Lower leg skin (tissue), 3 donors: ENCODE measurements around the gene OST4.

Source experiments
- POLR2A ChIP-seq, 2 donors: fragments of 450-650 bp; IDR thresholded peaks; one replicate each; pipeline ENCODE4 v1.6.1; 2016 to 2017; ENCODE audit warnings: antibody characterized with exemption in 2 of 2, mild to moderate bottlenecking in 1 of 2, moderate library complexity in 1 of 2
- TF ChIP-seq, protein P1 (sequence below), 3 donors: fragments of 450-650 bp; IDR thresholded peaks; one replicate each; pipeline ENCODE4 v1.5.1; 2016; ENCODE audit warnings: antibody characterized with exemption in 3 of 3, mild to moderate bottlenecking in 3 of 3, moderate library complexity in 2 of 3

DNA sequence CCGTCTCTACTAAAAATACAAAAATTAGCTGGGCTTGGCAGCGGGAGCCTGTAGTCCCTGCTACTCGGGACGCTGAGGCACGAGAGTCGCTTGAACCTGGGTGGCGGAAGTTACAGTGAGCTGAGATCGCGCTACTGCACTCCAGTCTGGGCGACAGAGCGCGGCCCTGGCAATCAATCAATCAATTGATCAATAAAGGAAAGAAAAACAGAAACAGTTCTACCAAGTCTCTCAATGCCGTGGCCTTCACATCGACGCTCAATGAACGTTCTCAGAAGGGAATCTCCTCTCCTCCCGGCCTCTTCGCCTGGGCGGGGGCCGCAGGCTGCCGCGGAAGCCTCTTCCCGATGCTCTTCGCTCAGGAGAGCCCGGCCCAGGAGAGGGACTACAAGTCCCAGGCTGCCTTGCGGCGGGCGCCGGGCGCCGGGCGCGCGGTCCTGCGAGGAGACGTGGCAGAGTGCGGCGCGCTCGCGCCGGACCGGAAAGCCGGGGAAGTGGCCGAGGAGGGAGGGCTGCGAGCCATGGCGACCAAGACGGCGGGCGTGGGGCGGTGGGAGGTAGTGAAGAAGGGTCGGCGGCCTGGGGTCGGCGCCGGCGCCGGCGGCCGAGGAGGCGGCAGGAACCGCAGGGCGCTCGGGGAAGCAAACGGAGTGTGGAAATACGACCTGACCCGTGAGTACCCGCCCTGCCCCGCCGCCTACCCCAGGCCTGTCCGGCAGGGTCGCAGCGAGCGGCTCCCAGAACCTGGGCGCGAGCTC is 38.8 kb downstream of the OST4 start, which contains the start of gene TMEM214:
- TF ChIP-seq, protein P1, sequence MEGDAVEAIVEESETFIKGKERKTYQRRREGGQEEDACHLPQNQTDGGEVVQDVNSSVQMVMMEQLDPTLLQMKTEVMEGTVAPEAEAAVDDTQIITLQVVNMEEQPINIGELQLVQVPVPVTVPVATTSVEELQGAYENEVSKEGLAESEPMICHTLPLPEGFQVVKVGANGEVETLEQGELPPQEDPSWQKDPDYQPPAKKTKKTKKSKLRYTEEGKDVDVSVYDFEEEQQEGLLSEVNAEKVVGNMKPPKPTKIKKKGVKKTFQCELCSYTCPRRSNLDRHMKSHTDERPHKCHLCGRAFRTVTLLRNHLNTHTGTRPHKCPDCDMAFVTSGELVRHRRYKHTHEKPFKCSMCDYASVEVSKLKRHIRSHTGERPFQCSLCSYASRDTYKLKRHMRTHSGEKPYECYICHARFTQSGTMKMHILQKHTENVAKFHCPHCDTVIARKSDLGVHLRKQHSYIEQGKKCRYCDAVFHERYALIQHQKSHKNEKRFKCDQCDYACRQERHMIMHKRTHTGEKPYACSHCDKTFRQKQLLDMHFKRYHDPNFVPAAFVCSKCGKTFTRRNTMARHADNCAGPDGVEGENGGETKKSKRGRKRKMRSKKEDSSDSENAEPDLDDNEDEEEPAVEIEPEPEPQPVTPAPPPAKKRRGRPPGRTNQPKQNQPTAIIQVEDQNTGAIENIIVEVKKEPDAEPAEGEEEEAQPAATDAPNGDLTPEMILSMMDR (IDR thresholded peaks at IDR 0.05): no peak
- no peak for TF ChIP-seq POLR2A (IDR thresholded peaks at IDR 0.05)
